K562 (cell line): Measurements from ENCODE around the gene KRTAP5-7. TPM values are rescaled to one million over a fixed set of nuclear protein-coding genes. Genes with fewer than 3 reads are reported as not detected.

Experiments used
- ATAC-seq: fragments of 200-7000 bp; cut with Tn5 transposase; 3 replicates; pipeline ENCODE4 v1.9.1; 2020; ENCODE audit warnings: moderate library complexity
- BruUV-seq: library from RNA; stranded (reverse); fragments of 400-500 nt; replicated peaks from 2 replicates; lab custom pipeline; 2021; lab: Mats Ljungman, UMichigan
- CTCF ChIA-PET: fragments of 300-600 bp; formaldehyde crosslinking; extraction: SDS; loops from one replicate; lab custom pipeline; 2021; ENCODE audit warnings: low intra/inter-chr PET ratio; lab: Yijun Ruan, JAX
- POLR2A ChIA-PET: fragments of 300-600, 350-650 bp; sonication (Branson Sonifier 250); formaldehyde crosslinking; extraction: SDS; loops from one replicate; lab custom pipeline; 2021; ENCODE audit warnings: antibody characterized with exemption, inconsistent platforms; lab: Yijun Ruan, JAX
- DNase-seq, 4 experiments: peaks; one replicate each; pipeline versions ENCODE4 v3.0.0 to v3.0.0-alpha.2; 2011 to 2018; ENCODE audit warnings: low spot score in 3 of 4, mixed read lengths in 3 of 4; ENCODE audit errors: extremely low read depth in 1 of 4
- FAIRE-seq: peaks from 2 replicates; lab custom pipeline; 2011; peaks lifted over from hg19 to GRCh38; lab: Jason Lieb, UNC
- H2AFZ ChIP-seq: 2 replicates; pipeline ENCODE4 v1.6.0; 2011; ENCODE audit warnings: low read depth, low read length, control low read depth, inconsistent platforms
- H3K27ac ChIP-seq: fragments of 200-600 bp; 3 replicates; pipeline ENCODE4 v1.8.0; 2011; ENCODE audit warnings: low read depth, mild to moderate bottlenecking, control low read depth, inconsistent platforms, low read length, moderate library complexity, mixed read lengths; ENCODE audit errors: extremely low read depth
- H3K27me3 ChIP-seq, 2 experiments: fragments of 300-600 bp in 1 of 2; 2 replicates in 1 of 2; 3 replicates in 1 of 2; pipeline versions ENCODE4 v1.6.0 to v1.8.0; 2011; ENCODE audit warnings: inconsistent platforms in 2 of 2, low read length in 2 of 2, mild to moderate bottlenecking in 1 of 2, mixed read lengths in 1 of 2, moderate library complexity in 1 of 2; ENCODE audit not compliant: control insufficient read depth in 2 of 2, insufficient read depth in 2 of 2
- H3K36me3 ChIP-seq: fragments of 300-600 bp; 3 replicates; pipeline ENCODE4 v1.8.0; 2011; ENCODE audit warnings: mild to moderate bottlenecking, low read length, inconsistent platforms; ENCODE audit not compliant: control insufficient read depth, insufficient read depth
- H3K4me1 ChIP-seq, 2 experiments: fragments of 200-600 bp in 1 of 2; replicated peaks in 1 of 2; 2 replicates in 1 of 2; 3 replicates in 1 of 2; pipeline versions ENCODE4 v1.5.1 to v1.8.0; 2011; ENCODE audit warnings: inconsistent platforms in 2 of 2, low read length in 2 of 2, mild to moderate bottlenecking in 1 of 2, mixed read lengths in 1 of 2, moderate library complexity in 1 of 2; ENCODE audit not compliant: control insufficient read depth in 2 of 2, insufficient read depth in 2 of 2
- H3K4me2 ChIP-seq: 2 replicates; pipeline ENCODE4 v1.6.1; 2011; ENCODE audit warnings: low read length, control low read depth, inconsistent platforms, mixed read lengths; ENCODE audit not compliant: insufficient read depth
- H3K4me3 ChIP-seq: fragments of 200-600 bp; sonication (generic), shearing (Covaris generic); 2 replicates; pipeline ENCODE4 v1.5.1; 2016; ENCODE audit warnings: control low read depth, inconsistent platforms
- H3K79me2 ChIP-seq: fragments of 200-600 bp; 3 replicates; pipeline ENCODE4 v1.8.0; 2011; ENCODE audit warnings: low read length, inconsistent platforms; ENCODE audit not compliant: control insufficient read depth, insufficient read depth
- H3K9ac ChIP-seq, 2 experiments: 2 replicates each; pipeline versions ENCODE4 v1.6.0 to v1.6.1; 2011; ENCODE audit warnings: low read depth in 2 of 2, low read length in 2 of 2, control low read depth in 1 of 2, inconsistent platforms in 1 of 2, mild to moderate bottlenecking in 1 of 2, mixed read lengths in 1 of 2; ENCODE audit not compliant: insufficient read depth in 1 of 2
- H3K9me1 ChIP-seq: one replicate; pipeline ENCODE4 v1.6.0; 2011; ENCODE audit warnings: inconsistent platforms, mild to moderate bottlenecking, low read length, moderate library complexity; ENCODE audit not compliant: control insufficient read depth, insufficient read depth
- H3K9me3 ChIP-seq: replicated peaks from 2 replicates; pipeline ENCODE4 v1.5.1; 2011; ENCODE audit warnings: low read depth, low read length, inconsistent platforms; ENCODE audit not compliant: control insufficient read depth, insufficient read depth
- H4K20me1 ChIP-seq: replicated peaks from 2 replicates; pipeline ENCODE4 v1.6.1; 2011; ENCODE audit warnings: low read length, inconsistent platforms, mixed read lengths; ENCODE audit not compliant: control insufficient read depth, insufficient read depth
- BMI1 ChIP-seq: fragments of 150-350 bp; IDR thresholded peaks from 2 replicates; pipeline ENCODE4 v1.6.1; 2014; ENCODE audit warnings: low read length
- FOSL1 ChIP-seq: fragments of 200-800 bp; sonication (Bioruptor generic); conservative IDR thresholded peaks from 2 replicates; pipeline ENCODE4 v1.6.1; 2016; ENCODE audit warnings: missing genetic modification characterization, missing compliant biosample characterization
- HEY1 ChIP-seq: fragments of 250-450 bp; sonication (Bioruptor Pico); IDR thresholded peaks from 2 replicates; pipeline ENCODE4 v1.5.0; 2020; ENCODE audit warnings: mild to moderate bottlenecking, moderate library complexity, borderline replicate concordance
- HOXB6 ChIP-seq: fragments of 250-450 bp; sonication (Bioruptor Pico); IDR thresholded peaks from 2 replicates; pipeline ENCODE4 v1.5.1; 2022; ENCODE audit warnings: mild to moderate bottlenecking, borderline replicate concordance
- MEIS2 ChIP-seq: fragments of 450-650 bp; IDR thresholded peaks from 2 replicates; pipeline ENCODE4 v1.6.1; 2014; ENCODE audit warnings: mild to moderate bottlenecking; ENCODE audit not compliant: partially characterized antibody
- MXD1 ChIP-seq: fragments of 250-450 bp; sonication (Bioruptor Pico); IDR thresholded peaks from 2 replicates; pipeline ENCODE4 v1.8.0; 2021; ENCODE audit warnings: borderline replicate concordance, mild to moderate bottlenecking, moderate library complexity; ENCODE audit not compliant: poor library complexity, severe bottlenecking
- NR2C2 ChIP-seq, 2 experiments: fragments of 200-800 bp in 1 of 2; sonication (Bioruptor generic) in 1 of 2; sonication (generic) in 1 of 2; formaldehyde crosslinking in 1 of 2; IDR thresholded peaks; 2 replicates each; pipeline versions ENCODE4 v1.6.1 to v1.8.0; 2016 to 2022; ENCODE audit warnings: mild to moderate bottlenecking in 1 of 2, missing compliant biosample characterization in 1 of 2, missing genetic modification characterization in 1 of 2, missing genetic modification reagents in 1 of 2
- PATZ1 ChIP-seq: fragments of 250-450 bp; sonication (Bioruptor Pico); IDR thresholded peaks from 2 replicates; pipeline ENCODE4 v1.5.0; 2020; ENCODE audit warnings: mild to moderate bottlenecking, borderline replicate concordance
- POLR2H ChIP-seq: IDR thresholded peaks from 2 replicates; pipeline ENCODE4 v1.6.1; 2016; ENCODE audit warnings: missing genetic modification characterization, low read depth, mild to moderate bottlenecking, control low read depth, missing compliant biosample characterization, moderate library complexity
- RBM22 ChIP-seq: fragments of 200-400 bp; formaldehyde crosslinking; IDR thresholded peaks from 2 replicates; pipeline ENCODE4 v1.6.1; 2018; ENCODE audit warnings: low read length, low read depth; ENCODE audit not compliant: poor library complexity, severe bottlenecking
- STAG1 ChIP-seq: sonication (generic); formaldehyde crosslinking; IDR thresholded peaks from 2 replicates; pipeline ENCODE4 v1.5.0; 2020; ENCODE audit warnings: missing genetic modification reagents, borderline replicate concordance
- TAF9B ChIP-seq: fragments of 450-650 bp; IDR thresholded peaks from 2 replicates; pipeline ENCODE4 v1.6.1; 2018; ENCODE audit warnings: mild to moderate bottlenecking; ENCODE audit not compliant: partially characterized antibody
- TARDBP ChIP-seq: fragments of 450-650 bp; IDR thresholded peaks from 2 replicates; pipeline ENCODE4 v1.6.1; 2016
- ZNF609 ChIP-seq: sonication (generic); formaldehyde crosslinking; IDR thresholded peaks from 2 replicates; pipeline ENCODE4 v1.8.1; 2023; ENCODE audit warnings: missing genetic modification reagents, mild to moderate bottlenecking, borderline replicate concordance
- ZNF644 ChIP-seq: fragments of 200-800 bp; sonication (Bioruptor generic); IDR thresholded peaks from 2 replicates; pipeline ENCODE4 v1.6.1; 2016; ENCODE audit warnings: low read depth, missing genetic modification characterization, missing compliant biosample characterization
- ZNF668 ChIP-seq: fragments of 250-450 bp; sonication (Bioruptor Pico); IDR thresholded peaks from 2 replicates; pipeline ENCODE4 v1.8.0; 2022; ENCODE audit warnings: mild to moderate bottlenecking, inconsistent platforms
- ZSCAN29 ChIP-seq: fragments of 450-650 bp; IDR thresholded peaks from 2 replicates; pipeline ENCODE4 v1.6.1; 2017
- WGBS: fragments of 100-300 bp; shearing (Covaris generic); methylation state at CpG from one replicate; pipeline ENCODE4 v1.1.6; 2016; ENCODE audit warnings: low coverage, mixed read lengths; ENCODE audit not compliant: insufficient coverage; ENCODE audit errors: missing lambda C conversion rate; 5-methylcytosine and 5-hydroxymethylcytosine counted together
- in situ Hi-C: fragments of 300-500 bp; cut with MboI; formaldehyde crosslinking; loops from 4 replicates; pipeline ENCODE4 v1.15.0; 2018; ENCODE audit warnings: inconsistent platforms, mixed read lengths
- intact Hi-C: fragments of 100-400 bp; cut with micrococcal nuclease; formaldehyde crosslinking; loops from 2 replicates; pipeline ENCODE4 v1.14.2; 2022
- polyA plus RNA-seq, 8 experiments: library from polyadenylated mRNA; depleted of rRNA in 4 of 8; stranded (reverse) in 5 of 8; unstranded in 3 of 8; fragments of >200 nt; fragmentation: Nextera tagmentation in 2 of 8; fragmentation: Illumina TruSeq in 1 of 8; extraction: Ambion mirVana in 2 of 8; extraction: Trizol in 1 of 8; gene quantifications; 2 replicates each; pipeline versions ENCODE4 v1.2.1 to v1.2.3, GENCODE V29; 2011 to 2014; ENCODE audit warnings: inconsistent platforms in 1 of 8, missing spikeins in 1 of 8
- total RNA-seq, 7 experiments: library from RNA; depleted of rRNA in 6 of 7; stranded (reverse); fragments of >200 nt in 6 of 7; fragmentation: Illumina TruSeq in 2 of 7; extraction: Trizol in 2 of 7; gene quantifications; 2 replicates each; pipeline versions ENCODE4 v1.2.1 to v1.2.3, GENCODE V29; 2011 to 2021; ENCODE audit warnings: low replicate concordance in 1 of 7

The KRTAP5-7 gene
- total and polyA plus RNA-seq, 9 of the 15 experiments (the other 6 are each of a cell fraction or from before 2014, with no cell fraction given): not detected

GRCh38 chr11:71485063-71485399 lies 42.0 kb upstream of the KRTAP5-7 start:
- H4K20me1 ChIP-seq: no peaks in the 10 kb centered on the region
- no peak overlapping the region for H3K4me2 ChIP-seq
- H3K27me3 ChIP-seq: no peaks in the 10 kb centered on the region
- no peak overlapping the region for H3K27ac ChIP-seq
- WGBS: 70% methylated on average over 4 of the region's 6 CpGs
- H3K9ac ChIP-seq: no peak overlapping the region; a peak in 1 of 4 replicates
- no peaks in the 10 kb centered on the region for H3K9me3 ChIP-seq
- no TSS peak for BruUV-seq
- no peak overlapping the region for H3K4me3 ChIP-seq
- no peak overlapping the region for H2AFZ ChIP-seq
- CTCF ChIA-PET: no interaction called here
- H3K79me2 ChIP-seq: no peaks in the 10 kb centered on the region
- DNase-seq (no peak), FAIRE-seq (no peak), ATAC-seq (no peak)
- peaks cover 59% of the 10 kb centered on the region; the same call in 2 of the 3 replicates for H3K36me3 ChIP-seq
- POLR2A ChIA-PET: no interaction called here
- peaks cover 6 to 18% of the 10 kb centered on the region in 2 experiments; a peak in 4 of 5 replicates for H3K4me1 ChIP-seq
- no peaks in the 10 kb centered on the region for H3K9me1 ChIP-seq
- intact Hi-C loops: no loop called here
- in situ Hi-C loops: no loop called here
- TF ChIP-seq RBM22: no peak
- no peak for TF ChIP-seq ZNF668 (CRISPR knock-in tag)
- TF ChIP-seq POLR2H (tag): no peak
- no peak for TF ChIP-seq TARDBP
- no peak for TF ChIP-seq HEY1 (CRISPR knock-in tag)
- TF ChIP-seq BMI1: no peak
- no peak for TF ChIP-seq PATZ1 (CRISPR knock-in tag)
- TF ChIP-seq ZSCAN29: no peak
- TF ChIP-seq NR2C2 (CRISPR knock-in tag; IDR thresholded peaks at IDR 0.05): no peak
- TF ChIP-seq NR2C2 (tag; IDR thresholded peaks at IDR 0.05): no peak
- no peak for TF ChIP-seq FOSL1 (tag)
- no peak for TF ChIP-seq ZNF609 (CRISPR knock-in tag)
- TF ChIP-seq ZNF644: no peak
- no peak for TF ChIP-seq MEIS2
- no peak for TF ChIP-seq MXD1 (CRISPR knock-in tag)
- TF ChIP-seq STAG1 (CRISPR knock-in tag): no peak
- TF ChIP-seq TAF9B: no peak
- no peak for TF ChIP-seq HOXB6 (CRISPR knock-in tag)
